GM12874 (cell line): ENCODE data around the gene SSMEM1.

Experiments used
- TF ChIP-seq, protein P1 (sequence below): IDR thresholded peaks from 2 replicates; pipeline ENCODE4 v1.5.1; 2011; ENCODE audit warnings: low read depth, mild to moderate bottlenecking, control low read depth, low read length, moderate library complexity; ENCODE audit not compliant: insufficient read depth

Gene SSMEM1

GRCh38 chr7:130242198-130243014, 34.7 kb downstream of the SSMEM1 start:
- TF ChIP-seq, protein P1, sequence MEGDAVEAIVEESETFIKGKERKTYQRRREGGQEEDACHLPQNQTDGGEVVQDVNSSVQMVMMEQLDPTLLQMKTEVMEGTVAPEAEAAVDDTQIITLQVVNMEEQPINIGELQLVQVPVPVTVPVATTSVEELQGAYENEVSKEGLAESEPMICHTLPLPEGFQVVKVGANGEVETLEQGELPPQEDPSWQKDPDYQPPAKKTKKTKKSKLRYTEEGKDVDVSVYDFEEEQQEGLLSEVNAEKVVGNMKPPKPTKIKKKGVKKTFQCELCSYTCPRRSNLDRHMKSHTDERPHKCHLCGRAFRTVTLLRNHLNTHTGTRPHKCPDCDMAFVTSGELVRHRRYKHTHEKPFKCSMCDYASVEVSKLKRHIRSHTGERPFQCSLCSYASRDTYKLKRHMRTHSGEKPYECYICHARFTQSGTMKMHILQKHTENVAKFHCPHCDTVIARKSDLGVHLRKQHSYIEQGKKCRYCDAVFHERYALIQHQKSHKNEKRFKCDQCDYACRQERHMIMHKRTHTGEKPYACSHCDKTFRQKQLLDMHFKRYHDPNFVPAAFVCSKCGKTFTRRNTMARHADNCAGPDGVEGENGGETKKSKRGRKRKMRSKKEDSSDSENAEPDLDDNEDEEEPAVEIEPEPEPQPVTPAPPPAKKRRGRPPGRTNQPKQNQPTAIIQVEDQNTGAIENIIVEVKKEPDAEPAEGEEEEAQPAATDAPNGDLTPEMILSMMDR = peak; percentile 87

DNA sequence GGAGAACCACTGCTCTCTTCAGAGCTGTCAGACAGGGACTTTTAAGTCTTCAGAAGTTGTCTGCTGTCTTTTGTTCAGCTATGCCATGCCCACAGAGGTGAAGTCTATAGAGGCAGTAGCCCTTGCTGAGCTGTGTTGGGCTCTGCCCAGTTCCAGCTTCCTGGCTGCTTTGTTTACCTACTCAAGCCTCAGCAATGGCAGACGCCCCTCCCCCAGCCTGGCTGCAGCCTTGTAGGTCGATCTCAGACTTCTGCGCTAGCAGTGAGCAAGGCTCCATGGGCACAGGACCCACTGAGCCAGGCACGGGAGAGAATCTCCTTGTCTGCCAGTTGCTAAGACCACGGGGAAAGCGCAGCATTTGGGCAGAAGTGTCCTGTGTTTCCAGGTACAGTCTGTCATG, 46.9 kb downstream of the SSMEM1 start:
- TF ChIP-seq, protein P1 = no peak

DNA sequence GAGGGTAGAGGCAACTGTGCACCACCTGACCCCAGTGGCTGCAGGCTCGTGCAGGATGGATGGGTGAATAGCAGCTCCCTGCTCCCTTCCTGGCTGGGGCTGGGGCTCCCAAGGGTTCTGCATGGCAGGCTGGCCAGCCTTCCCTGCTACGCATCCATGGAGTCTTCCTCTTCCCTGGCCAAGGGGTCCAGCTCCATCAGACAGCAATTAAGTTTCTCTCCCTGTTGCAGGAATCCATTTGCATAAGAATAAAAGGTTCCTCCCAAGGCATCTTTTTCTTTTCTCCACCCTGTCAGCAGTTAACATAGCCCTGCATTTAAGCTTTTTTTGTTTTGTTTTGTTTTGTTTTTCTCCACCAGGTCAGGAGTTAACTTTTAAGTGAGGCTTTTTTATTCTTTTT, 49.0 kb downstream of the SSMEM1 start:
- TF ChIP-seq, protein P1 = no peak

- TF ChIP-seq, protein P1 = no peak
Observed at GRCh38 chr7:130258494-130259078, 50.9 kb downstream of the SSMEM1 start.

GRCh38 chr7:130262448-130262847, 54.8 kb downstream of the SSMEM1 start:
- TF ChIP-seq, protein P1 = no peak

DNA sequence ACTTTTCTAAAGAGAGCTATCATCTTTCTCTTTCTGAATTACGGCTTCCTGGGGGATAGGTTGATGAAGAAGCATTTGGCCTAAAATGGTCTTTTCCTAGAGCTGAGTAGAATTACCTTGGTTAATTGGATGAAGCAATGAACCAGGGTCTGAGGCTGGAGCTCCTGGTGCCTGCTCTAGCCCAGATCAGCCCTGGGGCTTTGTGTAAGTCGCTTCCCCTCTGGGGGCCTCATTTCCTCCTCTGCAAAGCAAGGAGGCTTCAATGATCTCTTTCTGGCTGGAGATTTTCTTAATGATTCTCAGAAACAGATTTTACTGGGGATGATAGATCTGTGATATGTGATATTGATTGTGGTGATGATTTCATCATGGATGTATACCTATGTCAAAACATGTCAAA, 55.5 kb downstream of the SSMEM1 start:
- TF ChIP-seq, protein P1 = no peak
